AG09319 (cell line): Measurements from ENCODE around the gene TSPAN5.

ENCODE experiments used
- DNase-seq: peaks from one replicate; pipeline ENCODE4 v3.0.0-alpha.2; 2010; ENCODE audit warnings: low read depth; ENCODE audit errors: extremely low read depth
- TF ChIP-seq, protein P1 (sequence below): IDR thresholded peaks from 2 replicates; pipeline ENCODE4 v1.5.1; 2011; ENCODE audit warnings: low read depth, mild to moderate bottlenecking, inconsistent platforms, low read length, moderate library complexity

TSPAN5 gene

GRCh38 chr4:98498774-98499173 is 159.6 kb downstream of the TSPAN5 start:
- DNase-seq, result no peak

DNA sequence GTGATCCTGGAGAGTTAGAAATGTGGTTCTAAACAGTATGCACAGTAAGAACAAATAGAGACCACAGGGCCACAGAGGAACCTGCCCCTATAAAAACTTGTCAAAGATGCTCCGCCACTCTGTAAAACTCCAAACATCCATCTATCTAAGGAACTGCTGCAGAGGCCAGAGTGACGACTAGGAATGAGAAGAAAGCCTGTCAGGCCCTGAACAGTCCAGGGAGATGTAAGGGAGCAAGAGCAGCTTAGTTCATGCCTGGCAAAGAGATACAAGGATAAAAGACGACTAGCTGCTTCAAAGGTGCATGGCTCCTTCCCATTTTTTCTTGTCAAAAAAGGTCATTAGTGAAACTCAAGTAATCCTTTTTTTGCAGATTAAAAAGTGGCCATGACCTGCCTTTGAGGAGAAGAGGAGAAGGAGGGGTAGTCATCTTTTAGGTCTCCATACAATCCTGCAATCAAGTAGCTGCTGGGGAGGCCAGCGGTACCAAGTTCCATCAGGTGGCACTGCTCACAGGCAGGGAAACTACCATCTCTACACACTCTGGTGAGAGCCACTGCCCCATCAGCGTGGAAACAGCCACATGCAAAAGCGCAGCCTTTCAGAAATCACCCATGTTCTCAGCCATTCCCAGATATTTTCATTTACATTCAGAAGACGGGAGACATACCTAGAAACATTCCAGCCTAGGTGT is 162.1 kb downstream of the TSPAN5 start:
- no peak for DNase-seq

More at GRCh38 chr4:98498774-98499173, 159.6 kb downstream of the TSPAN5 start:
- TF ChIP-seq, protein P1, sequence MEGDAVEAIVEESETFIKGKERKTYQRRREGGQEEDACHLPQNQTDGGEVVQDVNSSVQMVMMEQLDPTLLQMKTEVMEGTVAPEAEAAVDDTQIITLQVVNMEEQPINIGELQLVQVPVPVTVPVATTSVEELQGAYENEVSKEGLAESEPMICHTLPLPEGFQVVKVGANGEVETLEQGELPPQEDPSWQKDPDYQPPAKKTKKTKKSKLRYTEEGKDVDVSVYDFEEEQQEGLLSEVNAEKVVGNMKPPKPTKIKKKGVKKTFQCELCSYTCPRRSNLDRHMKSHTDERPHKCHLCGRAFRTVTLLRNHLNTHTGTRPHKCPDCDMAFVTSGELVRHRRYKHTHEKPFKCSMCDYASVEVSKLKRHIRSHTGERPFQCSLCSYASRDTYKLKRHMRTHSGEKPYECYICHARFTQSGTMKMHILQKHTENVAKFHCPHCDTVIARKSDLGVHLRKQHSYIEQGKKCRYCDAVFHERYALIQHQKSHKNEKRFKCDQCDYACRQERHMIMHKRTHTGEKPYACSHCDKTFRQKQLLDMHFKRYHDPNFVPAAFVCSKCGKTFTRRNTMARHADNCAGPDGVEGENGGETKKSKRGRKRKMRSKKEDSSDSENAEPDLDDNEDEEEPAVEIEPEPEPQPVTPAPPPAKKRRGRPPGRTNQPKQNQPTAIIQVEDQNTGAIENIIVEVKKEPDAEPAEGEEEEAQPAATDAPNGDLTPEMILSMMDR, result no peak

GRCh38 chr4:98493296-98493695 is 165.1 kb downstream of the TSPAN5 start:
- DNase-seq, result no peak
- TF ChIP-seq, protein P1, result no peak

More for the DNA sequence above, 162.1 kb downstream of the TSPAN5 start:
- TF ChIP-seq, protein P1, result no peak

- TF ChIP-seq, protein P1, result no peak
- DNase-seq, result no peak
These were observed 166.4 kb downstream of the TSPAN5 start for GRCh38 chr4:98491899-98492559.

- TF ChIP-seq, protein P1, result no peak
- no peak for DNase-seq
These were observed 168.2 kb downstream of the TSPAN5 start for GRCh38 chr4:98490251-98490650.

DNA sequence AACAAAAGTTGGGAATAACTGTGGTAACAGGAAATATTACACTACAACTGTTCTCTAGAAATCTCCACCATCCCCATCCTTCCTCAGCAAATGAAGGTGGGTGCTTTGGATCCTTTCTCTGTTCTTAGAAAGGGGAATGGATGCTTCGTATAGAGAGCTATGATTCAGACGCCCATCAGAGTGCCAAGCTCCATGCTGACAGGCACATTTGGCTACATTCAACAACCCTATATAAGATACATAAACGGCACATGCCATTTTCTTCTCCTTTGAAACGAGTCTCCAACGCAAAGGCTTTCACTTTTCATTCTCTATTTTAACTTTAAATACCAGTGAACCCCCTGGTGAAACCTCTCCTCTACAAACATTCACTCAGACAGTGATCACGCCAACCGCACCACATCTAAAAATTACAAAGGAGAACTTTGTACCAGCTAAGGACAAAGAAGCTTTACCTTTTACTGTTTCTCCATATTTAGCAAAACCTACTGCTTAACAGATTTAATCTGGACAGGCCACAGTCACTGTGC is 172.5 kb downstream of the TSPAN5 start:
- TF ChIP-seq, protein P1, result no peak
- no peak for DNase-seq

- DNase-seq, result no peak
- TF ChIP-seq, protein P1, result no peak
These were observed 174.4 kb downstream of the TSPAN5 start for GRCh38 chr4:98484031-98484430.
